GM18858 (cell line): ENCODE results near the gene FBLN5.
"Not testable (repeated sequence)": the region's sequence is repeated elsewhere in the genome, so short reads cannot be mapped to it uniquely, and the experiment has no call there.

ENCODE experiments used
- ATAC-seq: cut with Tn5 transposase; IDR thresholded peaks from one replicate; pipeline ENCODE4 v1.9.1; 2021; ENCODE audit not compliant: unreplicated experiment

Gene FBLN5

DNA sequence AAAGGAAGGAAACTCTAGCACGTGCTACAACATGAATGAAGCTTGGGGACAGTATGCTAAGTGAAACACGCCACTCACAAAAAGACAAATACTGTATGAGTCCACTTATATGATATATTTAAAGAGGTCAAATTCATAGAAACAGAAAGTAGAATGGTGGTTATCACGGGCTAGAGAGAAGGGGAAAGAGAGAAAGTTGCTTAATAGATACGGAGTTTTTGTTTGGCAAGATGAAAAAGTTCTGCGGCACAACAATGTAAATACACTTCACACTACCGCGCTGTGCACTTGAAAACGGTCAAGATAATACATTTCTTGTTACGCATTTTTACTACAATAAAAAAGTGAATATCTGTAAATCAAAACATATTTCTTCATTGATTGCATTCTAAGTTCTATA, 37.3 kb downstream of the FBLN5 start:
- ATAC-seq: no peak

DNA sequence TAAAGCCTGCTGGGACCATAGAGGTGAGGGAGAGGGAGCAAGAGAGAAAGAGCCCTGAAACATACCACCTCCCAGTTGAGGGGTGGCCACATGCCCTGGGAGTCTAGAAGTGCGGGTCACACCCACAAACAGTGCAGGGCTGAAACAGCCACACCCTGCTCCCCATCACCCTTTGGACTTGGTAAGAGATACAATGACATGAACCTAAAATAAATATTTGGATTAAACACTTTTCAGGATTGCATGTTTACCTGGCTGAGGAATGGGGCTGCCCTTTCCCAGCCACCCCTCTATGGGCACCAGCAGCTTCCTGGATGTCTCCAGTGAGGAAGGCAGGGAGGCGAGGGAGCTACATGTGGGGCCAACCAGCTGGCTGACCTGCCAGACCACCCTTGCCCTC, 41.1 kb downstream of the FBLN5 start:
- ATAC-seq: no peak

DNA sequence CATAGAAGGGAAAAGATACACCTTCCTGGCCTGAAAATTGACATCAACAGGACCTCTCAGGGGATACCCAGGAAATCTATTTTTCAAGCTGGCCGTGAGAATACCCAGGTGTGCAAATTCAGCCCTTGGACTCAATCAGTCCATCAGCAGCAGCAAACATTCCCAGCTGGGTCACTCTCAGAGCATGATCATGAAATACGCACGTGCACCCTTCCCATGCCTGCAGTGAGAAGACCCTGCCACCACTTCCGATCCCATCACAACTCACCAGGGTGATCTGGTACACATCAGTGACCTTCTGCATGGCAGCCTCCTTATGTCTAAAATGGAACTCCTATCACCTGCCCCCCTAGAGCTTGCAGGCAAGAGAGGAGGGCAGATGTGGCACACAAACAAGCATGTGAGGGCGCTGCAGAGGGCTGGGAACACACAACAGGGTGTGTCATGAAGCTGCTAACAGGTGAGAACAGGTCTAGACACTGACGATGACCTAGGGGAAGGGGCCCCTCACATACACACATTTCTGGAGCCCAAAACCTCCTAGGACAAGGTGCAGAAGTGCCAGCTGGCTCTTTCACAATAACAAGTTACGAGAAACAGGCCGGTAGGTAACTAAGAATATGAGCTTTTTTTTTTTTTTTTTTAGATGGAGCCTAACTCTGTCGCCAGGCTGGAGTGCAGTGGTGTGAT, 42.4 kb downstream of the FBLN5 start:
- no peak for ATAC-seq

DNA sequence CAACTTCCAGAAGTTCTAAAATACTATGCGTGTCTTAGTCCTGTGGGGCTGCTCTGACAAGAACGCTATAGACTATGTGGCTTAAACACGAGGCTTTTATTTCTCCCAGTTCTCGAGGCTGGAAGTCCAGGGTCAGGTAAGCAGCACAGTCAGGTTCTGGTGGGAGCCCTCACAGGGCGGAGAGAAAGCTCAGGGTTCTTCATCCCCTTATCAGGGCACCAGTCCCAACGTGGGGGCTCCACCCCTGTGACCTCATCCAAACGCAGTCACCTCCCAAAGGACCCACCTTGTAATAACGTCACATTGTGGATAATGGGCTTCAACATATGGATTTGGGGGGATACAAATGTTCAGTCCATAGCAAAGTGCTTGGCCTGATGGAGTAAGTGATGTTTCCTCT, 43.0 kb downstream of the FBLN5 start:
- no peak for ATAC-seq

DNA sequence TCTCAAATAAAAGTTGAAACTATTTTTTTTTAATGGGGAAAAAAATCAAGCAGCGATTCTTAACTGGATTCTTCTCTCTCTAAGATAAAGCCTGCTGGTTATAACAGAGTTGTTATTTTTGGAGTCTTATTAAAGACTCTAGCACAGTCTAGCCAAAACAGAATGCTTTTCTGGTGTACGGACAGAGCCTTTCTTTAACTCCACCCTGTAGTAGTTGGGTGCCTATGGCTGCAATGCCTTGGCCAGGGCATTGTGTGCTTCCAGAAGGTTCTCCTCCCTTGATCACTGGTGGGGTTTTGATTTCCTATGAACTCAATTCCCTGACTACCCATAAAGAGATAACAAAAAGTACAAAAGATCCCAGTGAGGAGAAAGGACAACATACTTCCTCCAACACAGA, 44.4 kb downstream of the FBLN5 start:
- ATAC-seq: no peak

DNA sequence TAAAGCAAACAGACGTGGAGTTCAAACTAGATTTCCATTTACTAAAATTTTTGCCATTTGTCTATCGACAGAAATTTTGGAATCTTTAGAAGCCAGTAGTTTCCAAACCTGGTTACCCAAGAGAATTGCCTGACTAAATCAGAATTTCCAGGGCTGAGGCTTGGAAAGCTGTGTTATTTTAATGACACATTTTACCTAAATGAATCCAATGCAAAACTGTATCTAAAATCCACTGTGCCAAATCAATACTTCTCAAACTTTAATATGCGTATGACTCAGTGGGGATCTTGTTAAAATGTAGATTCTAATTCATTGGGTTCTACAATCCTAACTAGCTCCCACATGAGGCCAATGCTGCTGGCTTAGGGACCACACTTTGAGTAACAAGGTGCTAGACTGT, 45.2 kb downstream of the FBLN5 start:
- ATAC-seq: no peak

DNA sequence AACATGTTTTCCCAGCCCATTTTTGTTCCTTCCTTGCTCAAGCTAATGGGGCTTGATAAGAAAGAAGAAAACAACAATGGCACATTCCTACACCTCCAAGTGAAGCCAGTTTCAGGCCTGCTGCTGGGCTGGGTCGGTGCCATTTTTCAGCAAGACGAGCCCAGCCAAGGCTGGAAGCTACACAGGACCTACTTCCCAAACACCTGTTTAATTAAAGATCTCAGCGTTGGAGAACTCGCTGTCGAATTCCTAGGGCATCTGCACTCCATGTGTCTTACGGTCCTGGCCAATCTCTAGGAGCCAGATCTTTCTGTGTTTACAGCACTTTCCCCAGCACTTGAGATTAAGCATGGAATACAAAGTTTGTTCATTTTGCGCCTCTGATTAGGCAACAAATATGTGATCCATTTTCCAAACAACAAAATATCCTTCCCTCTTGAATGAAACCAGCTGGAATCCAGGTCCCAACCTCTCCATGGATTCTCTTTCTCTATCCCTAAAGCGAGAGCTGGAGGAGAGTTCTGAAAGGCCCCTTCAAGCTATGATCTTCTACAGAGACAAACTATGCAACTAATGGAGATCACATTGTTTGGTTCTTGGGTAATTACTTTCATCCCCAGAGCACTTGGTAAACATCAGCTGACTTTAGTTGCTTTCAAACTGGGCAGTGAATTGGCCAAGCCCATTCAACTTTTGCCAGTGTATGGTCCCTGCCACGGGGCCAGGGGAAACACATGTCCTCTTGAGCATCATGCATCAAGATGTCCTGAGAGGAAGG, 45.9 kb downstream of the FBLN5 start:
- ATAC-seq: no peak

DNA sequence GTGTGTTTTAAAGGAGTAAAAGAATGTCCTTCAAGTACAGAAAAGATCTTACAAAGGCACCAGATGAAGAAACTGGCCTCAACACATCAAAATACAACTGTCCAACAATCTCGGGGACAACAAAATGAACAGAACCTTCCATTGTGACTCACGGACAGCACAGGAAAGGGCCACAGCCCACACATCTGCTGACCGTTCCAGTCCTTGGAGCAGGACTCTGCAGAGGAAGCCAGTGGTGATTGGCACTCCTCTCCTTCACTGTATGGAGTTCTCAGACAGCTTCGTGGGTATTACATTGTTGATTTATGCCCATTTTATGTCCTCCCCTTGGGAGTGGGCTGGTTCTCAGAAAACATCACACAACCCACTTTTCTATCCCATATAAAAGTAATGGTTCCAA, 47.7 kb downstream of the FBLN5 start:
- ATAC-seq: no peak

DNA sequence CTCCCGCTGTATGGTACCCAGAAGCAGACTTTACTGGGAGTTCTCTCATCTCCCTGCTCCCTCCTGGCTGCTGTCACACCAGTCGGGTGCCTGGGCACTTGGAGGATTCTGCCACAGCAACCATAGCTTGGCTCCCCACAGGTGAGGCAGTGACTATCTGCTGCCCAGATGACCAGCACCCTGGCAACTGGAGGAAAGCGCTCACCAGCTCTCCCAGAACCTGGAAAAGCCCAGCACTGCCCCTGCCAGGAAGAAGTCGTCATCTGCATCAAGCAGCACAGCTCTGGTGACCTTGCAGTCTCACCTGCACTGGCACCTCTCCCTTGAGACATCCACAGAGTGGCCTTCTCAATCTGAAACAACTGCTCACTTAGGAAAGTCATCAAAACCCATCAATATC, 48.3 kb downstream of the FBLN5 start:
- no peak for ATAC-seq

DNA sequence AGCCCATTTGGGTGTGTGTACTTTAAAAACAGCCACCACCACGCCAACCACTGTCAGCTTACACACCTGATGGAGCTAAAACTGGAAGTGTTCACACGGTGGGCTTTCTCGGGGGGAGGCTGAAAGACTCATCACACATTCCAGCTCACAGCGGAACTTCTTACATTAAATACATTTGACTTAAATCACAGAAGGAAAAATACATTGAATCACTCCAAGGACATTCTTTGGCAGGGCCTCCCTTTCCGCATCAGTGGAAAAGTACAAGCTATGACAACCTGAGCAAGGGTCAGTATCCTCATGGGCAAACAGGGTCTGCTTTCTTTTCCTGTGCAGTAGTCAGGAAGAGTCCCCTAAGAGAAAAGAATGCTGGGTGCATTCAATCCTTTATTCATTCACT, 49.1 kb downstream of the FBLN5 start:
- no peak for ATAC-seq

DNA sequence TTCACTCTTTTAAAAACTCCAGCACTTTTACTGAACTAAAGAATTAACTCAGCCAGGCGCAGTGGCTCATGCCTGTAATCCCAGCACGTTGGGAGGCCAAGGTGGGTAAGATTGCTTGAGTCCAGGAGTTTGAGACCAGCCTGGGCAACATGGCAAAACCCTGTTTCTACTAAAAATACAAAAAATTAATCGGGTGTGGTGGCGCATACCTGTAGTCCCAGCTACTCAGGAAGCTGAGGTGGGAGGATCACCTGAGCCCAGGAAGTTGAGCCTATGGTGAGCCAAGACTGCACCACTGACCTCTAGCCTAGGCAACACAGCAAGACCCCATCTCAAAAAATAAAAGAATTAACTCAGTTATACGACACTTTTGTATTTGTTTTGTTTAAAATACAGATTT, 49.8 kb downstream of the FBLN5 start:
- not testable (repeated sequence) for ATAC-seq

DNA sequence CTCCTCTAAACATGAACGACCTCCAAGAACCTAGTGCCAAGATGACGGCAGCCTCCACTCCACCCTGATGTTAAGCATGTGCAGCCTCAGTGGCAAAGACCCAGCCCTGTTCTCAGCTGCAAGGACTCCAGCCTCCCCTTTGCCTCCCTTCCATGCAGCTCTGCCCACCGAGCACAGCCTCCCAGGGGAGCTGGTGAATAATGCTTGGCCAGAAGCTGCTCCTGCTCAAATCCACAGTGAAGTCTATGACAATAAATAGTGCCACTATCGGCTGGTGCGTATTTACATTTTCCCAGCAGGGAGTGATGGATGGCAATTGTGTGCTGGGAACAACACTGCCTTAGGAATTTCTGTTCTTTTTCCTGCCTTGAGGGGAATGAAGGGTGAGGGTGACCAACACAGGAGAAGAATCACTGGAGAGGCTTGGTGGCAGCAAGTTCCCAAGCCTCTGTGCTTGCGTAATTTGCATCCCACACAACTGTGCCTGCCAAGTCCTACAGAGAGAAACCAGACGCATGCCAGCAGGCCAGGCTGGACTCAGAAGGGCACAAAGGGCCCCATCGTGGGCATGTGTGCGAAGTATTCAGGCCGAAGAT, 50.3 kb downstream of the FBLN5 start:
- ATAC-seq: no peak

DNA sequence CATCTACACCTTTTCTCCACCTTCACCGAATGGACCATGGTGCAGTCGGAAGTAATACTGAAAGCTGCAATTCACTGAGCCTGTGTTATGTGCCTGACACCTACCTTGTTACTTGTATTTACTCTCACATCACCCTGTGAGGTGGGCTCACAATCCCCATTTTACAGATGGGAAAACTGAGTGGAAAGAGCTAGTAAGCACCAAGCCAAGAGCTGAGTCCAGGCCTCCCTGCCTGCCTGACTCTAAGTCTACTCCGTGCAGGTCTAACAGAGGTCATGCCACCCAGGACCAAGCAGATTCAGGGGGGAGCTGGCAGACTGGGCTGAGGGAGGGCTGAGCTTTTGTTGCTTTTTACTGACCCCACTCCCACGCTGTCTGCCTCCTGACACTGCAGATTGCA, 51.1 kb downstream of the FBLN5 start:
- ATAC-seq: no peak

DNA sequence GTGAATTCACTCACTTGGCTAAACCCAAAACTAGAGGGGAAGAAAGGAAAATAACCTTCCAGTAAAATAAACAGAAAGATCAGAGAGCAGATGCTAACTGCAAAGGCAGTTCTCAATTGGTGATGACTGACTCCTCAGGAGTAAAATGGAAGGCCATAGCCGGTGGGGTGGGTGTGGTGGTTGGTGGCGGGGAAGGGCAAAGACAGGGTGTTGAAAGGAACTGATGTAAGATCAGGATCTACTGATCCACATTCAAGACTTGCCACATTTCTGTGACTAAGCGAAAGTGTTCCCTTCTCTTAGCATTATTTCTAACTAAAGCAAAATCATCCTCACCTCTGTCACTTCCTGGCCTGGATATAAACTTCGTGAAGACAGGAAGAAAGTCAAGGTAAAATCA, 53.8 kb downstream of the FBLN5 start:
- ATAC-seq: no peak

DNA sequence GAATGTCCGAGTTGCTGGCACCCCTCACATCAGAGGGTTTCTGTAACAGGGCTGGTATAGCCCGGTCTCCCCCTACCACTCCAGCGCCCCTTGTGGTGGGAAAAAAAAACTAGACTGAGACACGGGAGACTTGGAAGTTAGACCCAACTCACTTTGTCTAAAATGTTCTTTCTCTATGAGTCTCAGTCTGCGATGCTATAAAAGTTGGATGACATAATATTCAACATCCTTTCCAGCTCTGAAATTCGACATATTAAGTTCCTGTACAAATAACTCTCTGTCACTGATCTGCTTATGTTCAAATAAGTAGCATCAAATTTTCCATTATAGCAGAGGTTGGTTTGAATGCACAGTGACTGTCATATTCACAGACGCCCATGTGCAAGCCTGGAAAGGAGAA, 54.5 kb downstream of the FBLN5 start:
- no peak for ATAC-seq

DNA sequence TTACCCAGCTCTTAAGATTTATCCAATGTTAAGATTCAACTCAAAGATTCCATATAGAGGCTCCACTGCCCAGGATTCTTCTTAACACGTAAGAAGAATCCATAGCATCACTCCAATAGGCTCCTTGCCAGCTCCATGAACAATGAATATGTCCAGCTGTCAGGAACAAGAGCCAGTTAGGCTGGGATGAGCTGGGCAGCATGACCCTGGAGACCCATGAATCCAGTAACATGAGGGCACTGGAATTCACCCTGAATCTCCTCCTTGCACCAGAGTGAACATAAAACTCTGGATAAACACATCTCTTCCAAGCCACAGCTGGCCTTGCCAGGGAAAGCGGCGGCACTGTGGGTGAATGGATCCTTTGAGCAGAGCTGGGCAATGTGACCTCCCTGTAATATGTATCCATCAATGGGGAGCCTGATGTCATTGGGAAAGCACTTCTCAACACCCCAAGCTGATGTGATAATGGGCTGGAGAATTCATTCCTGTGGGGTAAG, 55.7 kb downstream of the FBLN5 start:
- ATAC-seq: no peak

DNA sequence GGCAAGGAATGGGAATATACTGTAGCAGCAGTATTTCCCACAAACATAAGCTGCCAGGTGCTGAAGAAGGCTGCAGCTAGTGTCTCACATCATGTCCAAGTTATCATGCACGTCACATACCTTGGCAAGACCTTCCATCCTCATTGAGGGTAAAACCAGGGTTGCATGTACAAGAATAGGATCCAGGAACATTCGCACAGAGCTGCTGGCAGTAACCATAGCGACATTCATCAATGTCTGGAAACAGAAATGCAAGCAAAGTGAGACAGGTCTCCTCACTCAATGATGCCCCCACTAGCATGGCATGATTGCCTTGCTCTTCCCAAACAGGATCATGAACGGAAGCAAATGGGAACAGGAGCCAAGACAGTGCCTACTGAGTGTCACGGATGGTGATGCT, 56.4 kb downstream of the FBLN5 start:
- ATAC-seq: no peak

DNA sequence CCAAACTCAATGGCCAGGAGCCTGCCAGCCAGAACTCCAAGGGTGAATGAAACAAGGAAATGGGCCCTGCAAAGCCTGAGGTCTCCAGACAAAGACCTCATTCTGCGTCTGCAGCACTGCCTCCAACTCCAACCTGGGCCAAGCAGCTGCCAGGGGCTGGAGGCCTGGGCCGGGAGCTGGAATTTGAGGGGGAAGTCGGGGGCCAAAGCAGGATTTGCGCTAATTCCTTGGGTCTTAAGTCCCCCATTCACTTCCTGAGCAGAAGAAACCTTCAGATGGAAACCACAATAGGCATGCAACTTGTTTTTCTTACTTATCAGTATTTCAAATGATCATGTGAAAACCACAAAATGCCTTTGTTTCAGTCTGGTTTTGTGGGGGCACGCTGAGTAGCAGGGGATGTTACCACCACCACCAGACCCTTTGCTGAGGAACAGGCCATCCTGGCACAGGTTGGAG, 57.2 kb downstream of the FBLN5 start:
- ATAC-seq: no peak

DNA sequence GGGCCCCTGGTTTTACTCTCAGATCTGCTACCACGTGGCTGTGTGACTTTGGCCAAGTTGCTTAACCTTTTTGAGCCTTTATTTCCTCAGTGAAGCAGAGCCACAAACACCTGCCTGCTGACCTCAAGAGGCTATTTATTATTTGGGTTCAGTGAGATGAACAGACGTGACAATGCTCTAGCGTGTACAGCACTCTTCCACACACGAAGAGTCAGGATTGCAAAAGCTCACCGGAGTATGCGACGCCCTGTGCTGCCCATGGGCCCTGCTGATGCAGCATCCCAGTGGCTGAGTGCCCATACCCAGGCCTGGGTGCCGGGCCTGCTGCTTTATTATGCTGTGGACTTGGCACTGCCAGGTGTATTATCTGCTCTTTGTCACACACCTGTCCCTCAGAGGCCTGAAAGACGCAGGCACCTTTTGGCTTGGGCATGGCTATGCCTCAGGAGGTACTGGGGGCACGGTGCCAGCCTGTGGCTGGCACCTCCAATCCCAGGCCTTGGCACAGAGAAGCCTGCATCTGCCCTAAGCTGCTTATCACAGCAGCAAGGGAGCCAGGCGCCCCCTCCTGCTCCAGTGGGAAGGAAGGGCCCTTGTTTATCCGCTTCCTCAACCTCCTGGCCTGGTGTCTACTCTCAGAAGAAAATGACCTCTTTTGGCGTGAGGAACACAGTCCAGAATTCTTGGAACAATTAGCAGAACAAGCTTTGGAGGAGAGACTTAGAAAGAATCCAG, 57.9 kb downstream of the FBLN5 start:
- no peak for ATAC-seq

DNA sequence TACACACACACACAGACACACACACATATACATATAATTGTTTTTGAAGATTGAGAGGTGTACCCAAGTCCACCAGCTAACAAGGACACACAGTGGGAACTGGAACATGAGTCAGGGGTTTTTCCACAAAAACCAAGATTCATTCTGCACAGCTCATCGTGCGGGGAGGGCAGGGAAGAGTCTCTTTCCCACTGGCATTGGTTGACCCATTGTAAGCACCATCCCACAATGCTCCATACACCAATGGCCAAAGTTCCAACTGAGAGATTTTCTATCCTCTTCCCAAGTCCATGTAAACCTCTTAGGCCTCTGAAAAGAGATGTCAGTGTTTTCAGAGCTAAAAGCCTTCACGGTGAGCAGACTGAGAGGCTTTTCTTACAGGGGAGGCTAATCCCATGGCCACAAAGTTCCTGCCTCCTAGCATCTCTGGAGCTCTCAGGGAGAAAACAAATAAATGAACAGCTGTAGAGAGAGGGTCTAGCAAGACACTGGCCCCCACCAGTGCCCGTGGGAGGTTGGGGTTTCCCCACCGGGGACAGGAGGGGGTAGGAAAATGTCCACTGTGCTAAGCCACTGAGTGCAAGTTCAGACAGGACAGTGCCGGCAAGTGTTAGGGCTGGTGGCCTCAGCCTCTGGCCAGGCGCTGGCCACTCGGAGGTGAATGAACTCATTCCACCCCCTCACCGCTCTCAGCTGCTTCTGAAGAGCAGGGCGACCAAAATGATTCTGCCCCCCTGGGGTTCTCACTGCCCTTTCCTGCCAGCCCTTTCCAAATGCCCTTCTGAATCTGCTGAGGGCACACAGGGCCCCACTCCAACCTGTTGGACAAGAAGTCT, 58.6 kb downstream of the FBLN5 start:
- ATAC-seq: no peak

DNA sequence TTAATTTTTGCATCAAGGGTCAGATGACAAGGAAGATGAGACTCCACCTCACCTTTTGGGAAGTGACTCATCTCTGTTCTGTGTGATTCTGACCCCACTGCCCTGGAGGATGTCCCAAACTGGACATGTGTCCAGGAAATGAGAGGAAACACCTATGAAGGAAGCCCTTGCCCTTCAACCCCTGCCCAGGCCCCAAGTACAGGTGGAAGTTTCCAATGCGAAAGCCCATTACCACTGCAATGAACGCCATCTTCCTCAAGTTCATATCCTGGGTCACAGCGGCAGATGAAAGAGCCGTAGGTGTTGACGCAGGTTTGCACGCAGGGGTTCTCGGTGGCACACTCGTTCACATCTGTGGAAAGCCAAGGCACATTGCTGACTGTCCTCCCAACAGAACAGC, 60.5 kb downstream of the FBLN5 start:
- ATAC-seq: no peak
